ENCODE data around the gene BHLHA15. TPM values are rescaled to one million over a fixed set of nuclear protein-coding genes. Genes with fewer than 3 reads are reported as not detected.

BHLHA15 gene
- total and polyA plus RNA-seq, 9 of the 15 experiments (the other 6 are each of a cell fraction or from before 2014, with no cell fraction given): 0.22 to 2.0 (median 1.1) TPM; not detected in 4

DNA sequence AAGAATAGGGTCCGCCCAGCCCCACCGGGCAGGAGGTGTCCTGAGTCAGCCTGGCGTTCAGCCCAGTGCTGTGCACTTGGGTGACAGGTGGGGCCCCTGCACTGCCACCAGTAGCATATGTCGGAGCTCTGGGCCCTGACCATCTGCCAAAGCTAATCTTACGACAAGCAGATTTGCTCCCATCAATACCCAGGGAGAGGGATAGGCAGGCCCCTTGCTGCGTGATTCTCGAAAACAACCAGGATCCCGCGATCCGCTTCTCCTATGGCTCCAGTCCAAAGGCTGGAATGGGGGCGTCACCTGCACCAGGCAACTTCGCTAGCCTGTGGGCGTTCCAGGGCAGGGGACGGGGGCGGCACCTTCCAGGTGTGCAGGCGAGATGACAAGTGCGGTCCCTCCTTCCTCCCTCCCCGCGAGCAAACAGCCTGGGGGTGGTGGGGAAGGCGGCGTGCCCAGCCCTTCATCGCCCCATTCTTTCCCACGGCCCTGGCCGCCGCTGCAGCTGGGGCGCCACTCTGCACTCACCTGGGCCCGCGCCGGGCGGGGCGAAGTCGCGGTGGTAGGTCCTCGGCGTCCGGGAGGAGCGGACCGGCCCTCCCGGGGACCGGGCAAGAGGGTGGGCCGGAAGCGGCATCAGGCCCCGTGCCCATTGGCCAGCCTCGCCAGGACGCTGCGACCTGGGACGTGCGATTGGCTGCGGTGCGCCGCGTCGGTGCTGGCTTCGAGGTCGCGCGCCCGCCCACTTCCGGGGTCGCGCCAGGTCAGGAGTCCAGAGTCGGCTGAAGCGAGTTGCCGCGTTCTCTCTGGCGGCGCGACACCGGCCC is 40.6 kb downstream of the BHLHA15 start, which contains the start of gene TECPR1 (continued):
- TF ChIP-seq, protein P1, sequence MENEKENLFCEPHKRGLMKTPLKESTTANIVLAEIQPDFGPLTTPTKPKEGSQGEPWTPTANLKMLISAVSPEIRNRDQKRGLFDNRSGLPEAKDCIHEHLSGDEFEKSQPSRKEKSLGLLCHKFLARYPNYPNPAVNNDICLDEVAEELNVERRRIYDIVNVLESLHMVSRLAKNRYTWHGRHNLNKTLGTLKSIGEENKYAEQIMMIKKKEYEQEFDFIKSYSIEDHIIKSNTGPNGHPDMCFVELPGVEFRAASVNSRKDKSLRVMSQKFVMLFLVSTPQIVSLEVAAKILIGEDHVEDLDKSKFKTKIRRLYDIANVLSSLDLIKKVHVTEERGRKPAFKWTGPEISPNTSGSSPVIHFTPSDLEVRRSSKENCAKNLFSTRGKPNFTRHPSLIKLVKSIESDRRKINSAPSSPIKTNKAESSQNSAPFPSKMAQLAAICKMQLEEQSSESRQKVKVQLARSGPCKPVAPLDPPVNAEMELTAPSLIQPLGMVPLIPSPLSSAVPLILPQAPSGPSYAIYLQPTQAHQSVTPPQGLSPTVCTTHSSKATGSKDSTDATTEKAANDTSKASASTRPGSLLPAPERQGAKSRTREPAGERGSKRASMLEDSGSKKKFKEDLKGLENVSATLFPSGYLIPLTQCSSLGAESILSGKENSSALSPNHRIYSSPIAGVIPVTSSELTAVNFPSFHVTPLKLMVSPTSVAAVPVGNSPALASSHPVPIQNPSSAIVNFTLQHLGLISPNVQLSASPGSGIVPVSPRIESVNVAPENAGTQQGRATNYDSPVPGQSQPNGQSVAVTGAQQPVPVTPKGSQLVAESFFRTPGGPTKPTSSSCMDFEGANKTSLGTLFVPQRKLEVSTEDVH (IDR thresholded peaks at IDR 0.05; ENCODE audit: low read depth, partially characterized antibody): peak; percentile 80
- 0 out of 4 replicates have a peak, but pooled peaks of 1 of the 2 experiments have one; percentile 78 for TF ChIP-seq KDM4B (IDR thresholded peaks at IDR 0.05; ENCODE audit: borderline replicate concordance in 2 of 2, low read depth in 1 of 2)
- TF ChIP-seq TAL1 (IDR thresholded peaks at IDR 0.05): no peak
- TF ChIP-seq TCFL5 (CRISPR knock-in tag; conservative IDR thresholded peaks at IDR 0.05): no peak
- TF ChIP-seq ZNF780A (CRISPR knock-in tag; IDR thresholded peaks at IDR 0.05): no peak
- TF ChIP-seq KLF16 (IDR thresholded peaks at IDR 0.05): no peak
- no peak for TF ChIP-seq ZNF551 (CRISPR knock-in tag; IDR thresholded peaks at IDR 0.05)
- TF ChIP-seq ZNF589 (CRISPR knock-in tag; IDR thresholded peaks at IDR 0.05; ENCODE audit: low read depth): no peak
- TF ChIP-seq ZNF282 (CRISPR knock-in tag; IDR thresholded peaks at IDR 0.05): no peak
- TF ChIP-seq ZFP30 (CRISPR knock-in tag; IDR thresholded peaks at IDR 0.05; ENCODE audit: borderline replicate concordance): no peak
- no peak for TF ChIP-seq KDM1A (IDR thresholded peaks at IDR 0.05)
- TF ChIP-seq NCOR1 (IDR thresholded peaks at IDR 0.05): no peak
- TF ChIP-seq ZNF699 (CRISPR knock-in tag; IDR thresholded peaks at IDR 0.05; ENCODE audit: insufficient replicate concordance): no peak
- TF ChIP-seq ZNF583 (CRISPR knock-in tag; IDR thresholded peaks at IDR 0.05): no peak
- TF ChIP-seq JUNB (CRISPR knock-in tag; conservative IDR thresholded peaks at IDR 0.05): no peak
- TF ChIP-seq ZKSCAN3 (CRISPR knock-in tag; IDR thresholded peaks at IDR 0.05): no peak
- peak; percentile 92 for TF ChIP-seq GABPB1 (CRISPR knock-in tag; IDR thresholded peaks at IDR 0.05)
- no peak for TF ChIP-seq NUFIP1 (IDR thresholded peaks at IDR 0.05; ENCODE audit: partially characterized antibody)
- no peak for TF ChIP-seq MCM5 (IDR thresholded peaks at IDR 0.05; ENCODE audit: low read depth)
- TF ChIP-seq, protein P2, sequence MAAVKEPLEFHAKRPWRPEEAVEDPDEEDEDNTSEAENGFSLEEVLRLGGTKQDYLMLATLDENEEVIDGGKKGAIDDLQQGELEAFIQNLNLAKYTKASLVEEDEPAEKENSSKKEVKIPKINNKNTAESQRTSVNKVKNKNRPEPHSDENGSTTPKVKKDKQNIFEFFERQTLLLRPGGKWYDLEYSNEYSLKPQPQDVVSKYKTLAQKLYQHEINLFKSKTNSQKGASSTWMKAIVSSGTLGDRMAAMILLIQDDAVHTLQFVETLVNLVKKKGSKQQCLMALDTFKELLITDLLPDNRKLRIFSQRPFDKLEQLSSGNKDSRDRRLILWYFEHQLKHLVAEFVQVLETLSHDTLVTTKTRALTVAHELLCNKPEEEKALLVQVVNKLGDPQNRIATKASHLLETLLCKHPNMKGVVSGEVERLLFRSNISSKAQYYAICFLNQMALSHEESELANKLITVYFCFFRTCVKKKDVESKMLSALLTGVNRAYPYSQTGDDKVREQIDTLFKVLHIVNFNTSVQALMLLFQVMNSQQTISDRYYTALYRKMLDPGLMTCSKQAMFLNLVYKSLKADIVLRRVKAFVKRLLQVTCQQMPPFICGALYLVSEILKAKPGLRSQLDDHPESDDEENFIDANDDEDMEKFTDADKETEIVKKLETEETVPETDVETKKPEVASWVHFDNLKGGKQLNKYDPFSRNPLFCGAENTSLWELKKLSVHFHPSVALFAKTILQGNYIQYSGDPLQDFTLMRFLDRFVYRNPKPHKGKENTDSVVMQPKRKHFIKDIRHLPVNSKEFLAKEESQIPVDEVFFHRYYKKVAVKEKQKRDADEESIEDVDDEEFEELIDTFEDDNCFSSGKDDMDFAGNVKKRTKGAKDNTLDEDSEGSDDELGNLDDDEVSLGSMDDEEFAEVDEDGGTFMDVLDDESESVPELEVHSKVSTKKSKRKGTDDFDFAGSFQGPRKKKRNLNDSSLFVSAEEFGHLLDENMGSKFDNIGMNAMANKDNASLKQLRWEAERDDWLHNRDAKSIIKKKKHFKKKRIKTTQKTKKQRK (IDR thresholded peaks at IDR 0.05; ENCODE audit: borderline replicate concordance, low read depth, low read length): no peak
- TF ChIP-seq BMI1 (IDR thresholded peaks at IDR 0.05; ENCODE audit: low read length): no peak
- no peak for TF ChIP-seq SIX5 (IDR thresholded peaks at IDR 0.05; ENCODE audit: borderline replicate concordance in 1 of 2, insufficient read depth in 1 of 2, low read depth in 1 of 2, low read length in 2 of 2)
- no peak for TF ChIP-seq HDAC2 (IDR thresholded peaks at IDR 0.05)
- no peak for TF ChIP-seq PTBP1 (IDR thresholded peaks at IDR 0.05; ENCODE audit: low read depth, low read length)
- no peak for TF ChIP-seq ZNF766 (CRISPR knock-in tag; conservative IDR thresholded peaks at IDR 0.05)
- no peak for TF ChIP-seq COPS2 (conservative IDR thresholded peaks at IDR 0.05)

Measured in K562 (cell line).